PC-9 (cell line): Measurements from ENCODE around the gene PAAF1.

Experiments used
- CTCF ChIP-seq: fragments of 200-600 bp; sonication (generic); conservative IDR thresholded peaks from 2 replicates; pipeline ENCODE4 v1.6.1; 2017; ENCODE audit warnings: mixed run types, antibody characterized with exemption, mild to moderate bottlenecking, moderate library complexity
- EZH2 ChIP-seq: fragments of 200-600 bp; sonication (generic); IDR thresholded peaks from 2 replicates; pipeline ENCODE4 v1.8.0; 2017; ENCODE audit warnings: antibody characterized with exemption, low read depth

GRCh38 chr11:73913472-73913871 lies 36.7 kb downstream of the PAAF1 start:
- TF ChIP-seq CTCF (no peak), EZH2 (no peak)
